VCaP (cell line): ENCODE results near the gene RTCA.
"Not testable (repeated sequence)": the region's sequence is repeated elsewhere in the genome, so short reads cannot be mapped to it uniquely, and the experiment has no call there.

Experiments
- H3K27ac ChIP-seq: fragments of 450-650 bp; 2 replicates; pipeline ENCODE4 v1.5.1; 2017
- CTCF ChIP-seq: fragments of 450-650 bp; conservative IDR thresholded peaks from 2 replicates; pipeline ENCODE4 v1.5.1; 2017; ENCODE audit warnings: mild to moderate bottlenecking, moderate library complexity

The RTCA gene

DNA sequence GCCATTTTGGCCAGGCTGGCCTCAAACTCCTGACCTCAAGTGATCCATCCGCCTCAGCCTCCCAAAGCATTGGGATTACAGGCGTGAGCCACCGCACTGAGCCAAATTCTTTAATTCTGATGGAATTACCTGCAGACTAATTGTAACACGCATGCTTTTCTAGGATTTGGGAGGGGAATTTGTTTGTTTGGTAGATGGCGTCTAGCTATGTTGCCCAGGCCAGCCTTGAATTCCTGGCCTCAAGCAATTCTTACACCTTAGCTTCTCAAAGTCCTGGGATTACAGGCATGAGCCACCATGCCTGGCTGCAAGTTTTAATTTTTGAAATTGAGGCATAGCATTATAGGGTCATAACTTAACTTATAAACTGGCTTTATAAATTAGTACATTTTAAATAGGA is 18.6 kb downstream of the RTCA start:
- no peak for TF ChIP-seq CTCF
- no peak overlapping the region for H3K27ac ChIP-seq

DNA sequence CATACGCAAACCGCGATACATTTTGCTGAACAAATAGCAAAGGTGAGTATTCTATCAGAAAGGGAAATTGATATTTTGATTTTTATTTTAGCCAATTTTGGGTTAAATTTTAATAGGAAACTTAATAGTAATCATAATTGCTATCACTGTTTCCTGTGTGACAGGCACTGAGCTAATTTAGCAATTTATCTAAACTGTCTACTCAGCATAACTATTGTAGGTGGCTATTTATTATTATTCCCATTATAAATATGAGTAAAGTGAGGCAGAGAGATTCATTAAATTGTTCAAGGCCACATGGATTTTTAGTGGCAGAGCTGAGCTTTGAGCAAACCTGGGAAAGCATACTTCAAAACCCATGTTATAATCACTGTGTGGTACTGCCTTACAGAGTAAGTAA is 21.1 kb downstream of the RTCA start:
- H3K27ac ChIP-seq, result no peak overlapping the region
- no peak for TF ChIP-seq CTCF

DNA sequence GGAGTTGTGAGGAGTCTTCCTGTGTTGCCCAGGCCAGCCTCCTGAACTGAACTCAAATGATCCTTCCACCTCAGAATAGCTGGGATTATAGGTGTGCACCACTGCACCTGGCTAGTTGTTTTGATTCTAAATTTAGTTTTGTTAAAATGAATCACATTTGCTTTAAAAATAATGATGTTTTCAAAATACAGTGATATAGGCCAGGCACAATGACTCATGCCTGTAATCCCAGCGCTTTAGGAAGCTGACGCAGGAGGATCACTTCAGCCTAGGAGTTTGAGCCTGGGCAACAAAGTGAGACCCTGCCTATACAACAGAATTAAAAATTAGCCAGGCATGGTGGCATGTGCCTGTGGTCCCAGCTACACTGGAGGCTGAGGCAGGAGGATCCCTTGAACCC is 24.3 kb downstream of the RTCA start:
- H3K27ac ChIP-seq, result no peak overlapping the region
- no peak for TF ChIP-seq CTCF

DNA sequence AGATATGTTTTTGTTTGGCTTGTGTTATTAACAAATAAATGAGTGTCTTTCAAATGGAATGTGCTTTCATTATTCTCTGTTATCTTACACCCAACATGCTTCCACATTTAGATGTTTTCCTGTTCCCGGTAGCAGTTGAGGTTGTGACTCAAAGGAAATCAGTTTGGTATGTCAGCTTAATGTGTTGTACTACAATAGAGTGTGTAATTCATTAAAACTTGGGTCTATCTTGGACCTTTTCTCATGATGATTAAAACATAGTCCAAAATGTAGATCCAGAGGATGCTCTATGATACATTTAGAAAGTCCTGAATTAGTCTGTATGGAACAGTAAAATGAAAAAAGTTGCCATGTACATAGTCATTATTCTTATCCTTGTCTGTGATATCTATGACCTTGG is 26.7 kb downstream of the RTCA start:
- no peak for TF ChIP-seq CTCF
- H3K27ac ChIP-seq, result no peak overlapping the region

DNA sequence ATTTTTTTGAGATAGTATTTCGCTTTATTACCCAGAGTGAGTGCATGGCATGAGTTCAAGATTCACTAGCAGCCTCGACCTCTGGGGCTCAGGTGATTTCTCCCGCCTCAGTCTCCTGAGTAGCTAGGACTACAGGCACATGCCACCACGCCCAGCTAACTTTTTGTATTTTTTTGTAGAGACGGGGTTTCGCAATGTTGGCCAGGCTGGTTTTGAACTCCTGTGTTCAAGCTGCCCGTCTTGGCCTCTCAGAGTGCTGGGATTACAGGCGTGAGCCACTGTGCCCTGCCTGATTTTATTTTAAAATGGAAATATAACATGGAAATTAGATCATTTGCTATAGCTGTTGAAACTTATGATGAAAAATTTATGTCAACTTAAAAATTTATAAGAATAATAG is 30.1 kb downstream of the RTCA start:
- no peak overlapping the region for H3K27ac ChIP-seq
- no peak for TF ChIP-seq CTCF

DNA sequence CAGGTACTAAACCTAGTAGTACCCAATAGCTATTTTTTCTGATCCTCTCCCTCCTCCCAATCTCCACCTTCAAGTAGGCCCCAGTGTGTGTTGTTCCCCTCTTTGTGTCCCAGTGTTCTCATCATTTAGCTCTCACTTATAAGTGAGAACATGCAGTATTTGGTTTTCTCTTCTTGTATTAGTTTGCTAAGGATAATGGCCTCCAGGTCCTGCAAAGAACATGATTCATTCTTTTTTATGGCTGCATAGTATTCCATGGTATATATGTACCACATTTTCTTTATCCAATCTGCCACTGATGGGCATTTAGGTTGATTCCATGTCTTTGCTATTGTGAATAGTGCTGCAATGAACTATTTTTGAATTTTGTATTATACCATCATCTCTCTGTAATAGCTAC is 31.0 kb downstream of the RTCA start:
- H3K27ac ChIP-seq, result not testable (repeated sequence)

DNA sequence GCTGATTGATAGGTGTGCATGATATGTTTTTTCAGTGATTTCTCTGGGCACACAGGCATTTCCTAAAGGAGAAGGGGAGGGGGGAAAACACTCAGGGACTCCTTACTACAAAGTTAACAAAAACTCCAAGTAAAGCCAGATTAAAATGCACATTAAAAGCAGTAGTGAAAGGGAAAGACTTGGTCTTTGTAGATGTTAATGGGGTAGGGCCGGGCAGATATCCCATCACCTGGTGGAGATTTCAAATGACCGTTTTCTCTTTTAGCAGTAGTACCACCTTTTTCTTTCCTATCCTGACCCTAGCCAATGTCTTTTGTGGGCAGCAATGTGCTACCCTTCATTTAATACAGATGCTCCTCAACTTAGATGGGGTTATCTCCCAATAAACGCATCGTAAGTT is 32.5 kb downstream of the RTCA start:
- TF ChIP-seq CTCF, result no peak

GRCh38 chr1:100299521-100300222 is 33.7 kb downstream of the RTCA start:
- TF ChIP-seq CTCF, result no peak

More for the DNA sequence above, 32.5 kb downstream of the RTCA start:
- H3K27ac ChIP-seq, result no peak overlapping the region

More at GRCh38 chr1:100299521-100300222, 33.7 kb downstream of the RTCA start:
- H3K27ac ChIP-seq, result no peak overlapping the region
